Measurements from ENCODE around the gene DGKI.
A peak's percentile ranks its signal among the peaks of the same experiment; 100 is the strongest.

DNA sequence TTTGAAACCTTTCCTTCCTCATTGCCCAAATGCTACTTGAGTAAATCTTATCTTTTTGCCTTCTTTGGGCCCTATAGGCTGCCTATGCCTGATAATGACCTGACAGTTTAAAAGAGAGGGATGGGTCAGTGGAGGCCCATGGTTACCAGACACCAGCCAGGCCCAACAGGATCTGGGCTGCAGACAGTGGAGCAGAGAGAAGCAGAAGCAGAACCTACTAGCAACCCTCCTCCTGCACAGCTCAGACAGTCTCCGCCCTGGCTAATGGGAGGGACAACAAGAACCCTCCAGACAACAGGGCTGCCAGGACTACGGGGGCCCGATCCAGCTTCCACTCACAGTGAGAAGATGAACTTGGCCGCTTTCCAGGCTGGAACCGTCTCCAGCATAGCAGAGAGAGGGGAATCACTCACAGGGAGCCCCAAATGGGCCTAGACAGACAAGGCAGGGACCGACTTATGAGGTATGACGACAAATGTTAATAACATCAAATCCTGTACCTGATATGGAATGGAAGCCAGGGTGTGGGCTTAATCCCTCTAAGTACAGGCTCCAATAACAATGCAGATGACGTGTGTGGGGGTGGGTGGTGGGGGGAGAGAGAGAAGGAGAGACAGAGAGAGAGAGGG is 31.7 kb upstream of the DGKI start:
- peak; percentile 69; the same call in 1 of the 2 replicates for TF ChIP-seq EP300 (IDR thresholded peaks at IDR 0.05; ENCODE audit: low read length)
- peak; percentile 53; the same call in 1 of the 2 replicates for TF ChIP-seq POLR2AphosphoS5 (IDR thresholded peaks at IDR 0.05; ENCODE audit: control insufficient read depth, insufficient read depth, low read depth, low read length)
- peak; percentile 15; the same call in 1 of the 2 replicates for TF ChIP-seq ZFX (CRISPR knock-in tag; IDR thresholded peaks at IDR 0.05)
- no peak for TF ChIP-seq AFF4 (CRISPR knock-in tag; IDR thresholded peaks at IDR 0.05)
- no peak for TF ChIP-seq CTCF (IDR thresholded peaks at IDR 0.05 in 2 of 3, conservative IDR thresholded peaks at IDR 0.05 in 1 of 3; ENCODE audit: insufficient read depth in 2 of 3, low read depth in 1 of 3, low read length in 3 of 3)
- TF ChIP-seq TAF1 (IDR thresholded peaks at IDR 0.05; ENCODE audit: control insufficient read depth, extremely low read depth, insufficient read depth, low read length, severe bottlenecking) = no peak
- TF ChIP-seq FOXJ3 (CRISPR knock-in tag; IDR thresholded peaks at IDR 0.05) = no peak
- TF ChIP-seq KLF16 (IDR thresholded peaks at IDR 0.05) = no peak
